B cell (primary cell): ENCODE results near the gene ESYT2. TPM values are rescaled to one million over a fixed set of nuclear protein-coding genes. Genes with fewer than 3 reads are reported as not detected.

Experiments used
- ATAC-seq: fragments of 200-7000 bp; cut with Tn5 transposase; one replicate; pipeline ENCODE4 v1.10.0; 2021; ENCODE audit warnings: low read depth, mild to moderate bottlenecking, moderate number of reproducible peaks, moderate library complexity
- CTCF ChIA-PET: fragments of 350-600 bp; sonication (Branson Sonifier 250); formaldehyde crosslinking; loops from one replicate; lab custom pipeline; 2021; ENCODE audit warnings: antibody characterized with exemption, inconsistent platforms; lab: Charles Lee
- POLR2A ChIA-PET: fragments of 350-600 bp; sonication (Branson Sonifier 250); formaldehyde crosslinking; loops from one replicate; lab custom pipeline; 2021; ENCODE audit warnings: antibody characterized with exemption; lab: Charles Lee
- DNase-seq: peaks from one replicate; pipeline ENCODE4 v3.0.0; 2013
- H2AFZ ChIP-seq: 2 replicates; pipeline ENCODE4 v1.6.1; 2012; ENCODE audit warnings: mild to moderate bottlenecking, low read depth, low read length; ENCODE audit not compliant: insufficient read depth, poor library complexity, severe bottlenecking
- H3K27ac ChIP-seq, 2 donors: 1 replicate in 1 of 2; 2 replicates in 1 of 2; pipeline ENCODE4 v1.5.1; 2012 to 2013; ENCODE audit warnings: low read length in 2 of 2, mild to moderate bottlenecking in 2 of 2, moderate library complexity in 1 of 2
- H3K27me3 ChIP-seq, 4 experiments: fragments of 200-600 bp in 1 of 4; sonication (generic) in 1 of 4; replicated peaks in 1 of 4; 1 replicate in 2 of 4; 2 replicates in 2 of 4; pipeline versions ENCODE4 v1.6.1 to v1.7.0; 2013 to 2016; ENCODE audit warnings: low read length in 3 of 4, mild to moderate bottlenecking in 2 of 4, mixed read lengths in 1 of 4, moderate library complexity in 1 of 4; ENCODE audit not compliant: insufficient read depth in 4 of 4, control insufficient read depth in 3 of 4; ENCODE audit errors: control extremely low read depth in 1 of 4
- H3K36me3 ChIP-seq, 2 experiments: replicated peaks in 1 of 2; 1 replicate in 1 of 2; 2 replicates in 1 of 2; pipeline versions ENCODE4 v1.6.1 to v1.7.1; 2013; ENCODE audit warnings: low read length in 1 of 2; ENCODE audit not compliant: insufficient read depth in 2 of 2, control insufficient read depth in 1 of 2; ENCODE audit errors: control extremely low read depth in 1 of 2, extremely low read depth in 1 of 2
- H3K4me1 ChIP-seq, 2 donors: fragments of 200-600 bp in 1 of 2; sonication (generic) in 1 of 2; 1 replicate in 1 of 2; 2 replicates in 1 of 2; pipeline versions ENCODE4 v1.5.1 to v1.6.1; 2013 to 2017; ENCODE audit warnings: low read length in 2 of 2; ENCODE audit not compliant: control insufficient read depth in 2 of 2, insufficient read depth in 2 of 2
- H3K4me2 ChIP-seq: replicated peaks from 2 replicates; pipeline ENCODE3; 2012; ENCODE audit warnings: mild to moderate bottlenecking, low read depth, low read length; ENCODE audit not compliant: poor library complexity, severe bottlenecking
- H3K4me3 ChIP-seq, 5 experiments: fragments of 200-600 bp in 1 of 5; sonication (generic) in 1 of 5; 1 replicate in 3 of 5; 2 replicates in 2 of 5; pipeline versions ENCODE4 v1.5.1 to v1.7.0; 2011 to 2016; ENCODE audit warnings: low read length in 4 of 5, mild to moderate bottlenecking in 4 of 5, low read depth in 2 of 5, control low read depth in 1 of 5, moderate library complexity in 1 of 5; ENCODE audit not compliant: insufficient read depth in 1 of 5; ENCODE audit errors: control extremely low read depth in 1 of 5, extremely low read depth in 1 of 5
- H3K79me2 ChIP-seq: fragments of 200-600 bp; sonication (generic); one replicate; pipeline ENCODE4 v1.6.0; 2016; ENCODE audit warnings: low read length; ENCODE audit not compliant: control insufficient read depth, insufficient read depth
- H3K9ac ChIP-seq: fragments of 200-600 bp; sonication (generic); 2 replicates; pipeline ENCODE4 v1.6.1; 2017; ENCODE audit warnings: mild to moderate bottlenecking, low read length, moderate library complexity
- H3K9me3 ChIP-seq, 3 donors: one replicate each; pipeline versions ENCODE4 v1.6.1 to v1.7.1; 2013; ENCODE audit warnings: low read length in 2 of 3; ENCODE audit not compliant: control insufficient read depth in 2 of 3, insufficient read depth in 1 of 3; ENCODE audit errors: control extremely low read depth in 1 of 3
- H4K20me1 ChIP-seq: 2 replicates; pipeline ENCODE4 v1.6.0; 2012; ENCODE audit warnings: mild to moderate bottlenecking, low read length; ENCODE audit not compliant: insufficient read depth, control insufficient read depth, poor library complexity, severe bottlenecking
- H3K27ac Mint-ChIP-seq: one replicate; pipeline ENCODE4 v1.8.0; 2021; ENCODE audit warnings: mixed read lengths
- H3K27me3 Mint-ChIP-seq: one replicate; pipeline ENCODE4 v1.8.0; 2021; ENCODE audit warnings: mixed read lengths
- H3K4me1 Mint-ChIP-seq: one replicate; pipeline ENCODE4 v1.8.0; 2021; ENCODE audit warnings: mixed read lengths
- H3K4me3 Mint-ChIP-seq: one replicate; pipeline ENCODE4 v1.8.0; 2021; ENCODE audit warnings: mixed read lengths
- H3K9me3 Mint-ChIP-seq: one replicate; pipeline ENCODE4 v1.8.0; 2022; ENCODE audit warnings: mixed read lengths; ENCODE audit not compliant: insufficient read depth
- CTCF ChIP-seq: fragments of 200-600 bp; IDR thresholded peaks from one replicate; pipeline ENCODE4 v1.8.0; 2022; ENCODE audit warnings: antibody characterized with exemption, mild to moderate bottlenecking
- EZH2 ChIP-seq: IDR thresholded peaks from 2 replicates; pipeline ENCODE4 v1.6.1; 2012; ENCODE audit warnings: borderline replicate concordance, low read depth, mild to moderate bottlenecking, moderate library complexity, low read length; ENCODE audit not compliant: insufficient read depth, poor library complexity, severe bottlenecking
- WGBS: methylation state at CpG from one replicate; pipeline ENCODE4 v1.1.5; 2013; ENCODE audit warnings: missing lambda C conversion rate; ENCODE audit not compliant: insufficient coverage; 5-methylcytosine and 5-hydroxymethylcytosine counted together
- intact Hi-C: fragments of 100-400 bp; cut with micrococcal nuclease; formaldehyde crosslinking; loops from one replicate; pipeline ENCODE4 v1.10.0; 2022
- polyA plus RNA-seq: library from polyadenylated mRNA; depleted of rRNA; stranded (reverse); fragments of >200 nt; gene quantifications from 2 replicates; pipeline ENCODE4 v1.2.3, GENCODE V29; 2012
- total RNA-seq, 2 donors: library from RNA; stranded (reverse); fragments of 120-200 nt in 1 of 2; gene quantifications; 1 replicate in 1 of 2; 2 replicates in 1 of 2; pipeline versions ENCODE4 v1.2.3 to v1.2.4, GENCODE V29; 2013 to 2022

The ESYT2 gene
- total and polyA plus RNA-seq, 2 donors (not counting 1 experiment from before 2014, with no cell fraction given) = 12.0 to 34.2 TPM

GRCh38 chr7:158786898-158787297 lies 42.4 kb downstream of the ESYT2 start:
- H3K4me1 Mint-ChIP-seq = no peaks in the 10 kb centered on the region
- ATAC-seq (no peak), DNase-seq (no peak)
- H4K20me1 ChIP-seq = no peaks in the 10 kb centered on the region
- no peak overlapping the region for H3K9ac ChIP-seq
- no peak for TF ChIP-seq EZH2
- TF ChIP-seq CTCF = no peak
- H3K4me3 Mint-ChIP-seq = no peak overlapping the region
- H3K27ac ChIP-seq = no peak overlapping the region
- no peak overlapping the region for H3K27ac Mint-ChIP-seq
- no peak overlapping the region for H2AFZ ChIP-seq
- H3K4me1 ChIP-seq = no peaks in the 10 kb centered on the region
- H3K4me2 ChIP-seq = no peak overlapping the region
- CTCF ChIA-PET = no interaction called here
- H3K79me2 ChIP-seq = no peaks in the 10 kb centered on the region
- no peaks in the 10 kb centered on the region for H3K27me3 Mint-ChIP-seq
- POLR2A ChIA-PET = no interaction called here
- intact Hi-C loops = no loop called here
- H3K36me3 ChIP-seq = peaks cover 0 to 44% of the 10 kb centered on the region in 2 experiments
- H3K4me3 ChIP-seq = no peak overlapping the region
- WGBS = 100% methylated on average over 5 of the region's 6 CpGs
- no peaks in the 10 kb centered on the region for H3K27me3 ChIP-seq
- H3K9me3 Mint-ChIP-seq = no peaks in the 10 kb centered on the region
- peaks cover 0 to 7% (median 0%) of the 10 kb centered on the region in 3 donors for H3K9me3 ChIP-seq

- no peak overlapping the region for H3K27ac Mint-ChIP-seq
- intact Hi-C loops = no loop called here
- ATAC-seq = no peak
- POLR2A ChIA-PET = no interaction called here
- no peaks in the 10 kb centered on the region for H3K79me2 ChIP-seq
- H3K4me1 Mint-ChIP-seq = no peaks in the 10 kb centered on the region
- H3K4me1 ChIP-seq = no peaks in the 10 kb centered on the region
- no peak overlapping the region for H2AFZ ChIP-seq
- no peaks in the 10 kb centered on the region for H3K27me3 Mint-ChIP-seq
- H3K4me3 Mint-ChIP-seq = no peak overlapping the region
- no peak for DNase-seq
- no peak overlapping the region for H3K9ac ChIP-seq
- peaks cover 0 to 7% (median 0%) of the 10 kb centered on the region in 3 donors for H3K9me3 ChIP-seq
- 100% methylated on average over 1 of the region's 7 CpGs for WGBS
- no peak for TF ChIP-seq EZH2
- no peak for TF ChIP-seq CTCF
- H3K36me3 ChIP-seq = peaks cover 6 to 47% of the 10 kb centered on the region in 2 experiments
- H4K20me1 ChIP-seq = no peaks in the 10 kb centered on the region
- no peaks in the 10 kb centered on the region for H3K27me3 ChIP-seq
- no peak overlapping the region for H3K27ac ChIP-seq
- no peaks in the 10 kb centered on the region for H3K9me3 Mint-ChIP-seq
- no peak overlapping the region for H3K4me3 ChIP-seq
- CTCF ChIA-PET = no interaction called here
- no peak overlapping the region for H3K4me2 ChIP-seq
Measured at GRCh38 chr7:158784270-158784669, 45.0 kb downstream of the ESYT2 start.
